PFSK-1 (cell line): ENCODE data around the gene THEMIS2.

ENCODE experiments used
- POLR2AphosphoS5 ChIP-seq: IDR thresholded peaks from 2 replicates; pipeline ENCODE4 v1.6.1; 2012; ENCODE audit warnings: low read depth, mild to moderate bottlenecking, control low read depth, low read length, moderate library complexity
- SIN3A ChIP-seq: IDR thresholded peaks from 2 replicates; pipeline ENCODE4 v1.6.1; 2012; ENCODE audit warnings: mild to moderate bottlenecking, low read length, moderate library complexity, borderline replicate concordance; ENCODE audit not compliant: insufficient read depth

GRCh38 chr1:27922272-27922671 is 49.9 kb downstream of the THEMIS2 start:
- TF ChIP-seq SIN3A (no peak), POLR2AphosphoS5 (no peak)
